Left ventricle myocardium inferior (tissue), 1 donor: ENCODE data around the gene ARL16. TPM values are rescaled to one million over a fixed set of nuclear protein-coding genes. Genes with fewer than 3 reads are reported as not detected.

Source experiments
- DNase-seq: peaks from one replicate; pipeline ENCODE4 v3.0.0-alpha.2; 2020
- H3K27ac ChIP-seq: fragments of 200-600 bp; replicated peaks from 2 replicates; pipeline ENCODE4 v1.8.0; 2021
- H3K27me3 ChIP-seq: fragments of 200-600 bp; 2 replicates; pipeline ENCODE4 v1.8.0; 2021; ENCODE audit warnings: low read depth
- H3K36me3 ChIP-seq: fragments of 200-600 bp; 2 replicates; pipeline ENCODE4 v1.8.0; 2021
- H3K4me1 ChIP-seq: fragments of 200-600 bp; 2 replicates; pipeline ENCODE4 v1.8.0; 2021
- H3K4me3 ChIP-seq: fragments of 200-600 bp; 2 replicates; pipeline ENCODE4 v1.8.0; 2021; ENCODE audit warnings: mild to moderate bottlenecking, moderate library complexity
- H3K9me3 ChIP-seq: fragments of 200-600 bp; replicated peaks from 2 replicates; pipeline ENCODE4 v1.8.0; 2021
- intact Hi-C: fragments of 100-400 bp; cut with micrococcal nuclease; formaldehyde crosslinking; loops from one replicate; pipeline ENCODE4 v1.11.0; 2022
- total RNA-seq: library from RNA; stranded (reverse); fragmentation: NEBNext Ultra II Directional; extraction: Animal tissue kit (Norgen Biotek cat#: 25700); gene quantifications from one replicate; pipeline ENCODE4 v1.2.1, GENCODE V29; 2021
- TF ChIP-seq, protein P1 (sequence below): fragments of 200-600 bp; IDR thresholded peaks from 2 replicates; pipeline ENCODE4 v1.8.0; 2021; ENCODE audit warnings: antibody characterized with exemption, mild to moderate bottlenecking, borderline replicate concordance
- donor health status: DM: no; HTN: yes; CAD: no; lungs with severe emphysema.

Gene ARL16
- total RNA-seq, 1 donor from 2014 or later = 9.0 TPM

DNA sequence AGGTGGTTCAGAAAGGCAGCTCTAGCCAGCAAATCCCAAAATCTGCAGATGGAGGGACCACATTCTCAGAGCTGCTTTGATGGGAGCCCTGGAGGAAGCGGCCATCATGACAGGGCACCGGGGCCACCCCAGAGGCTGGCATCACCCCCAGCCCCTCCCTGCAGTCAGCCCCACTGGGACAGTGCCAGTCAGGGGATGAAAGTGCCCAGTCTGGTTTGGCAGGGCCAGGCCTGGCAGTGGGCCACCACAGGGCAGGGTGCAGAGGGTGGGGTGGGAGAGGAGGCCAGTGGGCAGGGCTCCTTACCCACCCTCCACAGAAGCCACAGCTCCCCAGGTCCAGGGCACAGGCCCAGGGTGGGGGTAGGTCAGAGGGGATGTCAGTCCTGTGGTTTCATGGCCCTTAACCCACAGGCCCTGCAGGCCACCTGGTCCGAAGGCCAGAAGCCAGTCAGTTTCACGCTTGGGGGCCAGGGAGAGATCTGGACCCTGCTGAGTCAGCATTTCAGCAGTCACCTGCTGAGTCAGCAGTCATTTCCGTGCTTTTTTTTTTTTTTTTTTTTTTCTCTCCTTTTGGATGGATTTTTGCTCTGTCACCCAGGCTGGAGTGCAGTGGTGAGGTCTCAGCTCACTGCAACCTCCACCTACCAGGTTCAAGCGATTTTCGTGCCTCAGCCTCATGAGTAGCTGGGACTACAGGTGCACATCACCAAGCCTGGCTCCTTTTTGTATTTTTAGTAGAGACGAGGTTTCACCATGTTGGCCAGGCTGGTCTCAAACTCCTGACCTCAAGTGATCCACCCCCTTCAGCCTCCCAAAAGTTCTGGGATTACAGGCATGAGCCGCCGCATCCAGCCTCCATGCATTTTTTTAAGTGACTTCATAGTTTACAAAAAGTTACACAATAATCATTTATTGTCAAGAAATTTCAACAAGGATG is 38.9 kb upstream of the ARL16 start:
- Histone ChIP-seq H3K27ac (no peak overlapping the region), H3K36me3 (no peaks in the 10 kb centered on the region), H3K4me3 (no peak overlapping the region), H3K9me3 (no peaks in the 10 kb centered on the region), H3K27me3 (no peaks in the 10 kb centered on the region), H3K4me1 (peaks cover 22% of the 10 kb centered on the region)
- TF ChIP-seq, protein P1, sequence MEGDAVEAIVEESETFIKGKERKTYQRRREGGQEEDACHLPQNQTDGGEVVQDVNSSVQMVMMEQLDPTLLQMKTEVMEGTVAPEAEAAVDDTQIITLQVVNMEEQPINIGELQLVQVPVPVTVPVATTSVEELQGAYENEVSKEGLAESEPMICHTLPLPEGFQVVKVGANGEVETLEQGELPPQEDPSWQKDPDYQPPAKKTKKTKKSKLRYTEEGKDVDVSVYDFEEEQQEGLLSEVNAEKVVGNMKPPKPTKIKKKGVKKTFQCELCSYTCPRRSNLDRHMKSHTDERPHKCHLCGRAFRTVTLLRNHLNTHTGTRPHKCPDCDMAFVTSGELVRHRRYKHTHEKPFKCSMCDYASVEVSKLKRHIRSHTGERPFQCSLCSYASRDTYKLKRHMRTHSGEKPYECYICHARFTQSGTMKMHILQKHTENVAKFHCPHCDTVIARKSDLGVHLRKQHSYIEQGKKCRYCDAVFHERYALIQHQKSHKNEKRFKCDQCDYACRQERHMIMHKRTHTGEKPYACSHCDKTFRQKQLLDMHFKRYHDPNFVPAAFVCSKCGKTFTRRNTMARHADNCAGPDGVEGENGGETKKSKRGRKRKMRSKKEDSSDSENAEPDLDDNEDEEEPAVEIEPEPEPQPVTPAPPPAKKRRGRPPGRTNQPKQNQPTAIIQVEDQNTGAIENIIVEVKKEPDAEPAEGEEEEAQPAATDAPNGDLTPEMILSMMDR = no peak
- no peak for DNase-seq
- intact Hi-C loops = no loop called here

GRCh38 chr17:81720267-81721071 is 36.9 kb upstream of the ARL16 start:
- TF ChIP-seq, protein P1 = no peak

GRCh38 chr17:81719410-81720266 is 36.0 kb upstream of the ARL16 start:
- no peak for DNase-seq
- Histone ChIP-seq H3K27ac (no peak overlapping the region), H3K36me3 (no peaks in the 10 kb centered on the region), H3K9me3 (no peaks in the 10 kb centered on the region), H3K4me3 (no peak overlapping the region), H3K27me3 (no peaks in the 10 kb centered on the region), H3K4me1 (peaks cover 22% of the 10 kb centered on the region)
- TF ChIP-seq, protein P1 = no peak
- intact Hi-C loops = no loop called here

More at GRCh38 chr17:81720267-81721071, 36.9 kb upstream of the ARL16 start:
- Histone ChIP-seq H3K9me3 (no peaks in the 10 kb centered on the region), H3K36me3 (no peaks in the 10 kb centered on the region), H3K4me1 (peaks cover 22% of the 10 kb centered on the region), H3K27me3 (no peaks in the 10 kb centered on the region), H3K4me3 (no peak overlapping the region), H3K27ac (no peak overlapping the region)
- DNase-seq = no peak
- intact Hi-C loops = no loop called here

DNA sequence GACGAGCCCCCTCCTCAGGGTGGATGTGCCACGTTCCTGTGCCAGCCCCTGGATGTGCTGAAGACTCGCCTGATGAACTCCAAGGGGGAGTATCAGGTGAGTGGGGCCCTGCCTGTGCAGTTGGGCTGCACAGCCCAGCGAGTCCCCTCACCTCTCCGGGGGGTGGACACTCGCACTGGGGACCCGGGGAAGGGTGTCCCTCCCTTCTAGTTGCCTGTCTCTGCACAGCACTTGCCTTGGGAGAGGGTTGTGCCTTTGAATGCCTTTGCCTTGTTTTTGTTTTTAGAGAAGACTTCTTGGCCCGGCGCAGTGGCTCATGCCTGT is 34.1 kb upstream of the ARL16 start:
- H3K4me1 ChIP-seq = peaks cover 21% of the 10 kb centered on the region
- no peaks in the 10 kb centered on the region for H3K9me3 ChIP-seq
- H3K36me3 ChIP-seq = no peaks in the 10 kb centered on the region
- TF ChIP-seq, protein P1 = no peak
- intact Hi-C loops = no loop called here
- no peak for DNase-seq
- no peak overlapping the region for H3K4me3 ChIP-seq
- no peaks in the 10 kb centered on the region for H3K27me3 ChIP-seq
- H3K27ac ChIP-seq = no peak overlapping the region
